ENCODE results near the gene AGXT. TPM values are rescaled to one million over a fixed set of nuclear protein-coding genes. Genes with fewer than 3 reads are reported as not detected.

Gene AGXT
- total RNA-seq, 4 donors from 2014 or later = 0.33 to 0.75 TPM; not detected in 2

- TF ChIP-seq, protein P1, sequence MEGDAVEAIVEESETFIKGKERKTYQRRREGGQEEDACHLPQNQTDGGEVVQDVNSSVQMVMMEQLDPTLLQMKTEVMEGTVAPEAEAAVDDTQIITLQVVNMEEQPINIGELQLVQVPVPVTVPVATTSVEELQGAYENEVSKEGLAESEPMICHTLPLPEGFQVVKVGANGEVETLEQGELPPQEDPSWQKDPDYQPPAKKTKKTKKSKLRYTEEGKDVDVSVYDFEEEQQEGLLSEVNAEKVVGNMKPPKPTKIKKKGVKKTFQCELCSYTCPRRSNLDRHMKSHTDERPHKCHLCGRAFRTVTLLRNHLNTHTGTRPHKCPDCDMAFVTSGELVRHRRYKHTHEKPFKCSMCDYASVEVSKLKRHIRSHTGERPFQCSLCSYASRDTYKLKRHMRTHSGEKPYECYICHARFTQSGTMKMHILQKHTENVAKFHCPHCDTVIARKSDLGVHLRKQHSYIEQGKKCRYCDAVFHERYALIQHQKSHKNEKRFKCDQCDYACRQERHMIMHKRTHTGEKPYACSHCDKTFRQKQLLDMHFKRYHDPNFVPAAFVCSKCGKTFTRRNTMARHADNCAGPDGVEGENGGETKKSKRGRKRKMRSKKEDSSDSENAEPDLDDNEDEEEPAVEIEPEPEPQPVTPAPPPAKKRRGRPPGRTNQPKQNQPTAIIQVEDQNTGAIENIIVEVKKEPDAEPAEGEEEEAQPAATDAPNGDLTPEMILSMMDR (IDR thresholded peaks at IDR 0.05; ENCODE audit: low read depth) = no peak
Measured at GRCh38 chr2:240823449-240824336, 44.9 kb upstream of the AGXT start.

DNA sequence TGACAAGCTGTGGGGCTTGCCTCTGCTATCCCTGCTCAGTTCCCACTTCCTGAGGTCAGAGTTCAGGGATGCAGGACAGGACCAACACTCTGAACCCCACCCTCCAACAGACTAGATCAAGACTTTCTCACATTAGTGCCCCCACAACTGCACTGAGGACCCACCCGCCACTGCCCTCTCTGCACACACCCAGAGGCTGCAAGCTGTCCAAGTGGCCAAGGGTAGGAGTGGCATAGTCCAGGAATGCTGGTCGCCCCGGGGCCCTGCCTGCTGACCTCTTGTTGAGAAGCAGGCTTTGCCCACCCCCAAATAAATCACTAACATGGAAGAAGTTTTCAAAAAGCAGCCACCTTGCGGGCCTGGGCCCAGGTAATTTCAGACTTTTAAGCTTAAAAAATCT lies 43.1 kb upstream of the AGXT start:
- TF ChIP-seq, protein P1 (IDR thresholded peaks at IDR 0.05; ENCODE audit: low read depth) = no peak

DNA sequence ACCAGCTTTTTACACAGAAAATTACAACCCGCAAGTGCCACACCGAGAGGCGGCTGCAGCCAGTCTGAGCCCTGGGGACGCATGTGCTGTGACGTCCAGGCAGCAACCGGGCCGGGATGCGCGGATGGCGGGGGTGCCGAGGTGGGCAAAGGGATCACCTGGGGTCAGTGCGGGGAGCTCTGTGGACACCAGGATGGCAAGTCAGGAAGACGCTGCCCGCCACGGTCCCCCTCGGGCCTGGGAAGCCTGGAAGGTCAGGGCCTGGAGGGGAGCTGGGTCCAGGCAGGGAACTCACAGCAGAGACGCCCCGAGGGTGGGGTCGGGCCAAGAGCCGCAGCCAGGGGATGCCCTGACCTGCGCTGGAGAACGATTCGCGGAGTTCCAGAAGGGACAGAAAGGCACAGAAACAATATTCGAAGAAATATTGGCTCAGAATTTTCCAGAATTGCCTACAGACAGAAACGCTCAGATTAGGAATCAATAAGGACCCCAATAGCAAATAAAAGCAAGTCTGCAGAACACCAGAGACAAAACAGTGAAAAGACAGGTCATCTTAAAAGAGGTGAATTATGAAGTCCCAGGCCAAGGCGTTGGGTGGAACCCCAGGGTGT lies 36.9 kb upstream of the AGXT start:
- TF ChIP-seq, protein P1 (IDR thresholded peaks at IDR 0.05; ENCODE audit: low read depth) = no peak

DNA sequence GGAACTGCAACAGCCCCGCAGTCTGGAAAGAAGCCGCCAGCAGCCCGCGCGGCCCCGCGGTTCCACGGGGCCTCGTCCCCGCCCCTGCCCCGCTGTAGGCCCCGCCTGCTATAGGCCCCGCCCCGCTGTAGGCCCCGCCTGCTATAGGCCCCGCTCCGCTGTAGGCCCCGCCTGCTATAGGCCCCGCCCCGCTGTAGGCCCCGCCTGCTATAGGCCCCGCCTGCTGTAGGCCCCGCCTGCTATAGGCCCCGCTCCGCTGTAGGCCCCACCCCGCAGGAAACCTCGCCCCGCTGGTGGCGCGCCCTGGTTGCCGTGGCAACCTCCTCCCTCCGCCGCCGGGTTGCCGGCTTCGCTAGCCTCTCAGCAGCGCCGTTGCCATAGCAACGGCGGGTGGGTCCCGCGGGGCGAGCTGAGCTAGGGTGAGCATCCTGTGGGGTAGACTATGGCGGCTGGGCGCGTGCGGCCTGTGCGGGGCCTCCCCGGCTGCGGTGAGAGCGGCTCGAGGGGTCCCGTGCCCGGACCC lies 36.4 kb upstream of the AGXT start:
- TF ChIP-seq, protein P1 (IDR thresholded peaks at IDR 0.05; ENCODE audit: low read depth) = no peak

DNA sequence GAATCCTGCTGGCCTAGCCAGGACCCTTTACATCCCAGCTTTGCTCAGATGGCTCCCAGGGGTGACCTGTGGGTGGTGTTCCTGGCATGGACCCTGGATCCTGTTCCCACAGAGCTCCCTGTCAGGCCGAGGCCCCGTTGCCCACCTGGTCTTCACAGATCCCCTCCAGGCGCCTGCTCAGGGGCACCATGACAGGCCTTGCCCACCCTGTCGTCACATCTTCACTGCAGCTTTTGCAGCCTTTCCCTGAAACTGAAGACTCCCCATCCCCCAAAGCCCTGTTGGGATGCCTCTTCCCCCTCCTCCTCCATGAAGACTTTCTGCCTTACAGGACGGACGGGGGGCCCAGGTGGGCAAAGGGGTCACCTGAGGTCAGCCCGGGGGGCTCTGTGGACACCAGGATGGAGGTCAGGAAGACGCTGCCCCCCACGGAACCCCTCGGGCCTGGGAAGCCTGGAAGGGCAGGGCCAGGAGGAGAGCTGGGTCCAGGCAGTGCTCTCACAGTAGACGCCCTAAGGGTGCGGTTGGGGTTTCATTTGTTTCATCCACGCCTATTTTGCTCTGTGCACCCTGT lies 35.6 kb upstream of the AGXT start:
- TF ChIP-seq, protein P1 (IDR thresholded peaks at IDR 0.05; ENCODE audit: low read depth) = no peak

GRCh38 chr2:240833724-240834285 lies 34.8 kb upstream of the AGXT start:
- TF ChIP-seq, protein P1 (IDR thresholded peaks at IDR 0.05; ENCODE audit: low read depth) = no peak

Data from subcutaneous adipose tissue (tissue), 4 donors.